Measurements from ENCODE around the gene GPR143. TPM values are rescaled to one million over a fixed set of nuclear protein-coding genes. Genes with fewer than 3 reads are reported as not detected.

Gene GPR143
- total and polyA plus RNA-seq, 9 of the 15 experiments (the other 6 are each of a cell fraction or from before 2014, with no cell fraction given): not detected

- ATAC-seq (no peak), FAIRE-seq (no peak), DNase-seq (ENCODE audit: extremely low read depth in 1 of 4, low spot score in 3 of 4) (no peak)
- Histone ChIP-seq H3K36me3 (ENCODE audit: control insufficient read depth, insufficient read depth, low read length) (no peaks in the 10 kb centered on the region), H3K79me2 (ENCODE audit: control insufficient read depth, insufficient read depth, low read length) (no peaks in the 10 kb centered on the region), H3K4me3 (no peak overlapping the region), H2AFZ (ENCODE audit: low read depth, low read length) (no peak overlapping the region), H3K9me1 (ENCODE audit: control insufficient read depth, insufficient read depth, low read length) (no peaks in the 10 kb centered on the region), H3K27ac (ENCODE audit: extremely low read depth, low read depth, low read length) (no peak overlapping the region), H3K9me3 (replicated peaks; ENCODE audit: control insufficient read depth, insufficient read depth, low read depth, low read length) (no peaks in the 10 kb centered on the region), H3K4me2 (ENCODE audit: insufficient read depth, low read length) (no peak overlapping the region), H3K27me3 (ENCODE audit: control insufficient read depth in 2 of 2, insufficient read depth in 2 of 2, low read length in 2 of 2) (peaks cover 0 to 6% of the 10 kb centered on the region in 2 experiments; a peak in 3 of 5 replicates), H3K9ac (ENCODE audit: insufficient read depth in 1 of 2, low read depth in 2 of 2, low read length in 2 of 2) (no peak overlapping the region), H3K4me1 (replicated peaks in 1 of 2; ENCODE audit: control insufficient read depth in 2 of 2, insufficient read depth in 2 of 2, low read length in 2 of 2) (peaks cover 0 to 7% of the 10 kb centered on the region in 2 experiments; a peak in 1 of 5 replicates), H4K20me1 (replicated peaks; ENCODE audit: control insufficient read depth, insufficient read depth, low read length) (no peaks in the 10 kb centered on the region)
- in situ Hi-C loops (cut with MboI): no loop called here
- intact Hi-C loops (cut with micrococcal nuclease): no loop called here
- BruUV-seq (replicated peaks): no TSS peak
- CTCF ChIA-PET (ENCODE audit: low intra/inter-chr PET ratio): no interaction called here
- 21% methylated on average over 4 of the region's 58 CpGs for WGBS (ENCODE audit: insufficient coverage, low coverage, missing lambda C conversion rate)
- POLR2A ChIA-PET: no interaction called here
- TF ChIP-seq SPI1 (IDR thresholded peaks at IDR 0.05; ENCODE audit: borderline replicate concordance, low read depth, low read length): no peak
- TF ChIP-seq PHTF2 (CRISPR knock-in tag; IDR thresholded peaks at IDR 0.05): no peak
- TF ChIP-seq ZBTB1 (CRISPR knock-in tag; IDR thresholded peaks at IDR 0.05; ENCODE audit: borderline replicate concordance, low read depth): no peak
- TF ChIP-seq, protein P1, sequence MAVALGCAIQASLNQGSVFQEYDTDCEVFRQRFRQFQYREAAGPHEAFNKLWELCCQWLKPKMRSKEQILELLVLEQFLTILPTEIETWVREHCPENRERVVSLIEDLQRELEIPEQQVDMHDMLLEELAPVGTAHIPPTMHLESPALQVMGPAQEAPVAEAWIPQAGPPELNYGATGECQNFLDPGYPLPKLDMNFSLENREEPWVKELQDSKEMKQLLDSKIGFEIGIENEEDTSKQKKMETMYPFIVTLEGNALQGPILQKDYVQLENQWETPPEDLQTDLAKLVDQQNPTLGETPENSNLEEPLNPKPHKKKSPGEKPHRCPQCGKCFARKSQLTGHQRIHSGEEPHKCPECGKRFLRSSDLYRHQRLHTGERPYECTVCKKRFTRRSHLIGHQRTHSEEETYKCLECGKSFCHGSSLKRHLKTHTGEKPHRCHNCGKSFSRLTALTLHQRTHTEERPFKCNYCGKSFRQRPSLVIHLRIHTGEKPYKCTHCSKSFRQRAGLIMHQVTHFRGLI (CRISPR knock-in tag; IDR thresholded peaks at IDR 0.05): no peak
- TF ChIP-seq GTF2F1 (IDR thresholded peaks at IDR 0.05; ENCODE audit: low read depth, low read length): no peak
- TF ChIP-seq, protein P2, sequence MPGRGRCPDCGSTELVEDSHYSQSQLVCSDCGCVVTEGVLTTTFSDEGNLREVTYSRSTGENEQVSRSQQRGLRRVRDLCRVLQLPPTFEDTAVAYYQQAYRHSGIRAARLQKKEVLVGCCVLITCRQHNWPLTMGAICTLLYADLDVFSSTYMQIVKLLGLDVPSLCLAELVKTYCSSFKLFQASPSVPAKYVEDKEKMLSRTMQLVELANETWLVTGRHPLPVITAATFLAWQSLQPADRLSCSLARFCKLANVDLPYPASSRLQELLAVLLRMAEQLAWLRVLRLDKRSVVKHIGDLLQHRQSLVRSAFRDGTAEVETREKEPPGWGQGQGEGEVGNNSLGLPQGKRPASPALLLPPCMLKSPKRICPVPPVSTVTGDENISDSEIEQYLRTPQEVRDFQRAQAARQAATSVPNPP (IDR thresholded peaks at IDR 0.05; ENCODE audit: borderline replicate concordance, insufficient read depth, insufficient read length): no peak
- no peak for TF ChIP-seq HOXB6 (CRISPR knock-in tag; IDR thresholded peaks at IDR 0.05; ENCODE audit: borderline replicate concordance)
- no peak for TF ChIP-seq TBP (optimal IDR thresholded peaks at IDR 0.05; ENCODE audit: low read depth, low read length)
- TF ChIP-seq TSC22D4 (tag; IDR thresholded peaks at IDR 0.05): no peak
- no peak for TF ChIP-seq ZC3H4 (CRISPR knock-in tag; IDR thresholded peaks at IDR 0.05; ENCODE audit: borderline replicate concordance)
- no peak for TF ChIP-seq CBFB (CRISPR knock-in tag; IDR thresholded peaks at IDR 0.05)
- TF ChIP-seq, protein P3, sequence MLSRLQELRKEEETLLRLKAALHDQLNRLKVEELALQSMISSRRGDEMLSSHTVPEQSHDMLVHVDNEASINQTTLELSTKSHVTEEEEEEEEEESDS (CRISPR knock-in tag; IDR thresholded peaks at IDR 0.05): no peak
- TF ChIP-seq GTF3C2 (IDR thresholded peaks at IDR 0.05; ENCODE audit: borderline replicate concordance, extremely low read depth, insufficient read length): no peak
- no peak for TF ChIP-seq RBM22 (IDR thresholded peaks at IDR 0.05; ENCODE audit: low read depth, low read length, poor library complexity, severe bottlenecking)
- no peak for TF ChIP-seq SUPT5H (IDR thresholded peaks at IDR 0.05)
- TF ChIP-seq ZBTB9 (CRISPR knock-in tag; IDR thresholded peaks at IDR 0.05): no peak
Observed at GRCh38 chrX:9785254-9785943, 19.8 kb upstream of the GPR143 start.
